ENCODE measurements around the gene SLFN12. TPM values are rescaled to one million over a fixed set of nuclear protein-coding genes. Genes with fewer than 3 reads are reported as not detected.

SLFN12 gene
- total RNA-seq, 4 donors from 2014 or later, result 0.62 to 5.6 (median 1.8) TPM

DNA sequence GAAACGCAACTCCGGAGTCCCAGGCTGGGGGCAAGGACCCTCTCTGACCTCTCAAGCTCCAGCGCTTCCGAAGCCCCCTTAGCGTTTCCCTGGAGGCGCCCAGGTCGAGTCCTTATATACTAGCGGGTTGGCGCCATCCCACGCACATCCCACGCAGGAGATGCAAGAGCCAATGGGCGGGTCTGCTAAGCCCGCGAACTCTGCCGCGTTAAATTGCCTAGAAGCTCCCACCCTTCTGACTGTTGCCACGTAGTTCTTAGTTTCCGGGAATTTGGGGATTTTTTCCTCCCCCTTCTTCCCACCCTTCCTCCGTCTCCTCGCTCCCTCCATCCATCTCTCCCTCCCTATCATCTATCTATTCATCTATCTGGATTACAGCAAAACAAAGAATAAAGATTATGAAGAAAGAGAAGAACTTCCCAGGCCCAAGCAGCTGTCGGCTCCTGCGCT is 58.7 kb downstream of the SLFN12 start, which contains the start of gene SLFN11:
Gene SLFN11 (minus strand): TSS at position 88 of the 450 bp plus-strand sequence. CDS start 9,814 bp downstream, outside the sequence.
- Histone ChIP-seq H3K27ac (peak within 1 kb of the TSS; percentile 95), H3K27me3 (peaks cover 37% of the 10 kb centered on the region), H3K4me1 (peaks cover 25% of the 10 kb centered on the region), H3K4me3 (peak within 1 kb of the TSS; percentile 64), H3K36me3 (no peaks in the 10 kb centered on the region), H3K9me3 (no peaks in the 10 kb centered on the region)
- TF ChIP-seq, protein P1, sequence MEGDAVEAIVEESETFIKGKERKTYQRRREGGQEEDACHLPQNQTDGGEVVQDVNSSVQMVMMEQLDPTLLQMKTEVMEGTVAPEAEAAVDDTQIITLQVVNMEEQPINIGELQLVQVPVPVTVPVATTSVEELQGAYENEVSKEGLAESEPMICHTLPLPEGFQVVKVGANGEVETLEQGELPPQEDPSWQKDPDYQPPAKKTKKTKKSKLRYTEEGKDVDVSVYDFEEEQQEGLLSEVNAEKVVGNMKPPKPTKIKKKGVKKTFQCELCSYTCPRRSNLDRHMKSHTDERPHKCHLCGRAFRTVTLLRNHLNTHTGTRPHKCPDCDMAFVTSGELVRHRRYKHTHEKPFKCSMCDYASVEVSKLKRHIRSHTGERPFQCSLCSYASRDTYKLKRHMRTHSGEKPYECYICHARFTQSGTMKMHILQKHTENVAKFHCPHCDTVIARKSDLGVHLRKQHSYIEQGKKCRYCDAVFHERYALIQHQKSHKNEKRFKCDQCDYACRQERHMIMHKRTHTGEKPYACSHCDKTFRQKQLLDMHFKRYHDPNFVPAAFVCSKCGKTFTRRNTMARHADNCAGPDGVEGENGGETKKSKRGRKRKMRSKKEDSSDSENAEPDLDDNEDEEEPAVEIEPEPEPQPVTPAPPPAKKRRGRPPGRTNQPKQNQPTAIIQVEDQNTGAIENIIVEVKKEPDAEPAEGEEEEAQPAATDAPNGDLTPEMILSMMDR (IDR thresholded peaks at IDR 0.05), result no peak
- TF ChIP-seq POLR2A (IDR thresholded peaks at IDR 0.05) (peak; percentile 93 to 98), POLR2AphosphoS5 (IDR thresholded peaks at IDR 0.05) (peak in 1 of 3 donors; percentile 68), EP300 (IDR thresholded peaks at IDR 0.05) (no peak)
- WGBS, result 0% methylated on average over 16 of the region's 22 CpGs
- peak; percentile 92 to 93 for DNase-seq (ENCODE audit: low spot score in 2 of 2)

DNA sequence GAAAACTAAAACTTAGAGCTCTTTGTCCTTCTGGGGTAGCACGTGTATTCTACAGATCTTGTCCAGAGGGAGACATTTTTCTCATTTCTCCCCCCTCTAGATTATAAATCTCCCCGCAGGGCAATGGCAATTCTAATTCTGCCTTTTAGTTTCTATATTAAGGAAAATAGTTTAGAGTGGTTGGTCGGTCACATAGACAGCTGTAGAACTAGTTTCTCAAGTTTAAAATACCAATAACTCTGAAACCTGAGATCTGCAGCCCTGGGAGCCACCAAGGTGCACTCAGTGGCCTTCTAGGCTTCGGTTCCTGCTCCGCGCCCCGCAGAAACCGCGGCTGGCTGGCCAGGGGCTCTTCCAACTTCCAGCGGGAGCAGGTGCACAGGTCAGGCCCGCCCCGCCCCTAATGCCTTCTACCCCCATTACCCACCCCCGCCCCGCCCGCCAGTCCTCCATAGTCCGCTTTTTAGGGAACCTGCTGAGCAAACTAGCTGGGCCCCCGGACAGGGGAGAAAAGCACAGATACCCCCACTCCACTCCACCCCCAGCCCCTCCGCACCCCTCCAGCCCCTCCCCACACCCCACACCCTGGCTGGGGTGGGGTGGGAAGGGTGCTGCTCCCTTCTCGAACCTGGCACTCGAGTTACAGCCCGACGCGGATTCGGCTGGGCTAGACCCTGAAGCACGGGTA is 59.3 kb downstream of the SLFN12 start:
- Histone ChIP-seq H3K27ac (peak overlapping the region; percentile 95), H3K4me3 (peak overlapping the region; percentile 64), H3K4me1 (peaks cover 31% of the 10 kb centered on the region), H3K9me3 (no peaks in the 10 kb centered on the region), H3K27me3 (peaks cover 37% of the 10 kb centered on the region), H3K36me3 (no peaks in the 10 kb centered on the region)
- no peak for DNase-seq (ENCODE audit: low spot score in 2 of 2)
- TF ChIP-seq EP300 (IDR thresholded peaks at IDR 0.05), result no peak
- TF ChIP-seq POLR2A (IDR thresholded peaks at IDR 0.05), result no peak
- no peak for TF ChIP-seq POLR2AphosphoS5 (IDR thresholded peaks at IDR 0.05)
- TF ChIP-seq, protein P1 (IDR thresholded peaks at IDR 0.05), result no peak
- WGBS, result under 1% methylated on average over 10 of the region's 25 CpGs

DNA sequence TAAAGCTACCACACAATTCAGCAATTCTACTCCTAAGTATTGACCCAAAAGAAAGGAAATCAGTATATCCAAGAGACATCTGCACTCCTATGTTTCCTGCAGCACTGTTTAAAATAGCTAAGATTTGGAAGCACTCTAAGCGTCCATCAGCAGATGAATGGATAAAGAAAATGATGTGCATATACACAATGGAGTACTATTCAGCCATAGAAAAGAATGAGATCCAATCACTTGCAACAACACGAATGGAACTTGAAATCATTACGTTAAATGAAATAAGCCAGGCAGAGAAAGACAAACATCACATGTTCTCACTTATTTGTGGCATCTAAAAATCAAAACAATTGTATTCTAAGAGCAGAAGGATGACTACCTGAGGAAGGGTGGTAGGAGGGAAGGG is 60.4 kb downstream of the SLFN12 start:
- Histone ChIP-seq H3K36me3 (no peaks in the 10 kb centered on the region), H3K27ac (no peak overlapping the region), H3K27me3 (peaks cover 40% of the 10 kb centered on the region), H3K9me3 (no peaks in the 10 kb centered on the region), H3K4me1 (peaks cover 35% of the 10 kb centered on the region), H3K4me3 (peak overlapping the region; percentile 64)
- WGBS, result 79% methylated on average over 3 of the region's 3 CpGs
- DNase-seq (ENCODE audit: low spot score in 2 of 2), result no peak
- TF ChIP-seq POLR2A (IDR thresholded peaks at IDR 0.05) (no peak), POLR2AphosphoS5 (IDR thresholded peaks at IDR 0.05) (no peak), EP300 (IDR thresholded peaks at IDR 0.05) (no peak)
- TF ChIP-seq, protein P1 (IDR thresholded peaks at IDR 0.05), result no peak

DNA sequence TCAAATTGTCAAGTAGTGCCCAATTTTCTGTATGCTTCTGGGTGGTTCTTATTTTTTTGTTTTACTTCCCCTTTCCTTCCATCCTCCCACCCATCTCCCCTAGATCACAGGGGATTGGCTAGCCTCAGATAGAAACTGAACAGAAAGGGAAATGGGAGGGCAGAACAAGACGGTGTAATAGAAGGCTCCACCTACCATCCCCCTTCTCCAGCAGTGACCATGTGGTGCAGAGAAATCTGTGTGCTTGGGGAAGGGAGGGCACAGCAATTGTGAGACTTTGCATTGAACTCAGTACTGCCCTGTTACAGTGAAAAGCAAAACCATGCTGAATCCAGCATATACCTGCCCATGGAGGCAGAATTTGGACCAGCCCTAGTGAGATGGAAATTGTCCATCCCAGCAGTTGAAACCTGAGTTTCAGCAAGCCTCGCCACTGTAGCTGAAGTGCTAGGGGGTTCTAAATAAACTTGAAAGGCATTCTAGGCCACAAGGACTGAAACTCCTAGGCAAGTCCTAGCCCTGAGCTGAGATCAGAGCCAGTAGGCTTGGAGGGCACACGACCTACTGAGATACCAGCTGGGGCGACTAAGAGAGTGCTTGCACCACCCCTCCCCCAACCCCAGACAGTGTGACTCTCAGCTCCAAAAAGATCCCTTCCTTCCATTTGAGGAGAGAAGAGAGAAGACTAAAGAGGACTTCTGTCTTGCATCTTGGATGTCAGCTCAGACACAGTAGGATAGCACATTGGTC is 64.0 kb downstream of the SLFN12 start:
- H3K27me3 ChIP-seq, result peaks cover 25% of the 10 kb centered on the region
- no peaks in the 10 kb centered on the region for H3K36me3 ChIP-seq
- no peak overlapping the region for H3K27ac ChIP-seq
- no peak for DNase-seq (ENCODE audit: low spot score in 2 of 2)
- peaks cover 20% of the 10 kb centered on the region for H3K4me1 ChIP-seq
- H3K9me3 ChIP-seq, result no peaks in the 10 kb centered on the region
- no peak overlapping the region for H3K4me3 ChIP-seq
- no peak for TF ChIP-seq POLR2AphosphoS5 (IDR thresholded peaks at IDR 0.05)
- no peak for TF ChIP-seq EP300 (IDR thresholded peaks at IDR 0.05)
- TF ChIP-seq, protein P1 (IDR thresholded peaks at IDR 0.05), result no peak
- TF ChIP-seq POLR2A (IDR thresholded peaks at IDR 0.05), result no peak
- WGBS, result 66% methylated on average over 3 of the region's 4 CpGs

DNA sequence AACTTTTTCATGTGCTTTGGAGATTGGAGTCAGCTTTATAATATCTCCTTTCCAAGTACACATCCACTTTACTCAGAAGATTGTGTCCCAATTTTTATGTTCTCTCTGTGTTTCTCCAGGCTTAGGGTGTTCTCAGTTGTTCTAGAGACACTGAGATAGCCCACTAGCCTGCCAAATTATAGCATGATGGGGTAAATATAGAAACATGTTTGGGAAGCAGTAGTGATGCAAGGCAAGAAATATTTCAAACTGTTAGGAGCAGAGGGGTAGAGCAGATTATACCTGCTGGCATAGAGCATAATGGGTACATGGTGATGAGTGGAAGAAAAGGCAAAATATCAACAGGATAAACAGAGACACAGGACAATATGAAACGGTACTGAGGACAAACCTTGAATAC is 71.3 kb downstream of the SLFN12 start:
- 74% methylated on average over 1 of the region's 1 CpG for WGBS
- no peak for DNase-seq (ENCODE audit: low spot score in 2 of 2)
- Histone ChIP-seq H3K4me3 (no peak overlapping the region), H3K9me3 (no peaks in the 10 kb centered on the region), H3K36me3 (peaks cover 5% of the 10 kb centered on the region), H3K27ac (no peak overlapping the region), H3K4me1 (peaks cover 3% of the 10 kb centered on the region), H3K27me3 (peaks cover 1% of the 10 kb centered on the region)
- TF ChIP-seq EP300 (IDR thresholded peaks at IDR 0.05) (no peak), POLR2A (IDR thresholded peaks at IDR 0.05) (no peak), POLR2AphosphoS5 (IDR thresholded peaks at IDR 0.05) (no peak)
- TF ChIP-seq, protein P1 (IDR thresholded peaks at IDR 0.05), result no peak

Data from suprapubic skin (tissue), 4 donors.